K562 (cell line): Measurements from ENCODE around the gene IFT122. TPM values are rescaled to one million over a fixed set of nuclear protein-coding genes. Genes with fewer than 3 reads are reported as not detected.
A peak's percentile ranks its signal among the peaks of the same experiment; 100 is the strongest.

Source experiments
- AFF4 ChIP-seq: sonication (generic); formaldehyde crosslinking; IDR thresholded peaks from 2 replicates; pipeline ENCODE4 v1.8.0; 2023; ENCODE audit warnings: mild to moderate bottlenecking, missing genetic modification reagents
- CHCHD3 ChIP-seq: fragments of 250-450 bp; sonication (Bioruptor Pico); IDR thresholded peaks from 2 replicates; pipeline ENCODE4 v2.1.2; 2022; ENCODE audit warnings: mild to moderate bottlenecking
- CTCFL ChIP-seq: IDR thresholded peaks from 2 replicates; pipeline ENCODE4 v1.6.1; 2011; ENCODE audit warnings: borderline replicate concordance, low read depth, mild to moderate bottlenecking, moderate library complexity, low read length; ENCODE audit not compliant: insufficient read depth, poor library complexity, severe bottlenecking
- EGR1 ChIP-seq: fragments of 450-650 bp; conservative IDR thresholded peaks from 2 replicates; pipeline ENCODE4 v1.6.1; 2017; ENCODE audit warnings: mild to moderate bottlenecking
- GABPB1 ChIP-seq: sonication (generic); formaldehyde crosslinking; IDR thresholded peaks from 2 replicates; pipeline ENCODE4 v1.8.0; 2022; ENCODE audit warnings: mild to moderate bottlenecking, missing genetic modification reagents
- GTF2E2 ChIP-seq: fragments of 200-800 bp; sonication (Bioruptor generic); IDR thresholded peaks from 2 replicates; pipeline ENCODE4 v1.6.1; 2016; ENCODE audit warnings: missing genetic modification characterization, missing compliant biosample characterization
- HINFP ChIP-seq: fragments of 450-650 bp; conservative IDR thresholded peaks from 2 replicates; pipeline ENCODE4 v1.6.1; 2016; ENCODE audit warnings: missing genetic modification characterization, low read depth, mild to moderate bottlenecking, control low read depth, missing compliant biosample characterization
- HSF4 ChIP-seq: fragments of 250-450 bp; sonication (Bioruptor Pico); IDR thresholded peaks from 2 replicates; pipeline ENCODE4 v2.1.2; 2022; ENCODE audit warnings: mild to moderate bottlenecking, moderate library complexity, borderline replicate concordance
- IFI16 ChIP-seq: fragments of 250-450 bp; sonication (Bioruptor Pico); IDR thresholded peaks from 2 replicates; pipeline ENCODE4 v2.1.2; 2022; ENCODE audit warnings: mild to moderate bottlenecking, inconsistent platforms
- LARP7 ChIP-seq: fragments of 450-650 bp; IDR thresholded peaks from 2 replicates; pipeline ENCODE4 v1.6.1; 2016
- MEF2A ChIP-seq: IDR thresholded peaks from 2 replicates; pipeline ENCODE4 v1.6.1; 2011; ENCODE audit warnings: low read depth, mild to moderate bottlenecking, low read length, moderate library complexity; ENCODE audit not compliant: control insufficient read depth
- MYC ChIP-seq, 2 experiments: fragments of 250-450 bp in 1 of 2; sonication (Bioruptor Pico) in 1 of 2; IDR thresholded peaks; 2 replicates each; pipeline versions ENCODE4 v1.5.1 to v1.6.1; 2012 to 2021; ENCODE audit warnings: low read depth in 2 of 2, borderline replicate concordance in 1 of 2, improper control_type of control experiment in 1 of 2, low read length in 1 of 2, mild to moderate bottlenecking in 1 of 2, moderate library complexity in 1 of 2
- NEUROD1 ChIP-seq: fragments of 150-350 bp; IDR thresholded peaks from 2 replicates; pipeline ENCODE4 v1.6.1; 2014; ENCODE audit warnings: borderline replicate concordance, low read length, low read depth; ENCODE audit not compliant: partially characterized antibody
- NR2C1 ChIP-seq, 2 experiments: fragments of 450-650 bp; IDR thresholded peaks; 2 replicates each; pipeline ENCODE4 v1.6.1; 2017; ENCODE audit warnings: mild to moderate bottlenecking in 2 of 2, antibody characterized with exemption in 1 of 2, inconsistent platforms in 1 of 2, missing compliant biosample characterization in 1 of 2, missing genetic modification characterization in 1 of 2
- PHF21A ChIP-seq: fragments of 450-650 bp; IDR thresholded peaks from 2 replicates; pipeline ENCODE4 v1.6.1; 2017; ENCODE audit warnings: low read depth, borderline replicate concordance
- PTBP1 ChIP-seq: fragments of 200-400 bp; formaldehyde crosslinking; IDR thresholded peaks from 2 replicates; pipeline ENCODE4 v1.6.1; 2017; ENCODE audit warnings: low read depth, low read length
- RB1 ChIP-seq: fragments of 450-650 bp; IDR thresholded peaks from 2 replicates; pipeline ENCODE4 v1.6.1; 2017; ENCODE audit warnings: low read depth, mild to moderate bottlenecking
- USF2 ChIP-seq: sonication (generic); formaldehyde crosslinking; IDR thresholded peaks from 2 replicates; pipeline ENCODE4 v1.5.0; 2020; ENCODE audit warnings: missing genetic modification reagents
- ZFX ChIP-seq: sonication (generic); formaldehyde crosslinking; IDR thresholded peaks from 2 replicates; pipeline ENCODE4 v1.8.0; 2022; ENCODE audit warnings: mild to moderate bottlenecking, missing genetic modification reagents, moderate library complexity
- polyA plus RNA-seq, 8 experiments: library from polyadenylated mRNA; depleted of rRNA in 4 of 8; stranded (reverse) in 5 of 8; unstranded in 3 of 8; fragments of >200 nt; fragmentation: Nextera tagmentation in 2 of 8; fragmentation: Illumina TruSeq in 1 of 8; extraction: Ambion mirVana in 2 of 8; extraction: Trizol in 1 of 8; gene quantifications; 2 replicates each; pipeline versions ENCODE4 v1.2.1 to v1.2.3, GENCODE V29; 2011 to 2014; ENCODE audit warnings: inconsistent platforms in 1 of 8, missing spikeins in 1 of 8
- total RNA-seq, 7 experiments: library from RNA; depleted of rRNA in 6 of 7; stranded (reverse); fragments of >200 nt in 6 of 7; fragmentation: Illumina TruSeq in 2 of 7; extraction: Trizol in 2 of 7; gene quantifications; 2 replicates each; pipeline versions ENCODE4 v1.2.1 to v1.2.3, GENCODE V29; 2011 to 2021; ENCODE audit warnings: low replicate concordance in 1 of 7

IFT122 gene
- total and polyA plus RNA-seq, 9 of the 15 experiments (the other 6 are each of a cell fraction or from before 2014, with no cell fraction given): 2.4 to 11.5 (median 7.7) TPM

- no peak for TF ChIP-seq HINFP (tag)
- TF ChIP-seq CTCFL: no peak
- no peak for TF ChIP-seq CHCHD3 (CRISPR knock-in tag)
- no peak for TF ChIP-seq NR2C1 (IDR thresholded peaks at IDR 0.05)
- TF ChIP-seq NR2C1 (tag; IDR thresholded peaks at IDR 0.05): no peak
- no peak for TF ChIP-seq PHF21A
- TF ChIP-seq MYC (IDR thresholded peaks at IDR 0.05; ENCODE audit: low read depth, low read length): peak; percentile 18; the same call in 1 of the 2 replicates
- TF ChIP-seq MYC (CRISPR knock-in tag; IDR thresholded peaks at IDR 0.05; ENCODE audit: borderline replicate concordance, low read depth): no peak
- TF ChIP-seq GTF2E2: no peak
- peak; percentile 92 for TF ChIP-seq USF2
- no peak for TF ChIP-seq HSF4 (CRISPR knock-in tag)
- no peak for TF ChIP-seq LARP7
- no peak; the same call in 1 of the 2 replicates for TF ChIP-seq RB1
- TF ChIP-seq AFF4 (CRISPR knock-in tag): 0 out of 2 replicates have a peak, but pooled peaks have one; percentile 38
- TF ChIP-seq IFI16: no peak
- peak; percentile 55 for TF ChIP-seq NEUROD1
- TF ChIP-seq PTBP1: no peak
- peak; percentile 45; the same call in 1 of the 2 replicates for TF ChIP-seq ZFX (CRISPR knock-in tag)
- no peak for TF ChIP-seq MEF2A
- no peak for TF ChIP-seq EGR1
- no peak for TF ChIP-seq GABPB1 (CRISPR knock-in tag)
Observed at GRCh38 chr3:129428376-129429079, 11.5 kb upstream of the IFT122 start, which contains the start of gene EFCAB12 (continued).
